ENCODE measurements around the gene SLC16A13. TPM values are rescaled to one million over a fixed set of nuclear protein-coding genes. Genes with fewer than 3 reads are reported as not detected.

The SLC16A13 gene
- total RNA-seq, 4 donors from 2014 or later: 1.2 to 6.7 (median 4.1) TPM

DNA sequence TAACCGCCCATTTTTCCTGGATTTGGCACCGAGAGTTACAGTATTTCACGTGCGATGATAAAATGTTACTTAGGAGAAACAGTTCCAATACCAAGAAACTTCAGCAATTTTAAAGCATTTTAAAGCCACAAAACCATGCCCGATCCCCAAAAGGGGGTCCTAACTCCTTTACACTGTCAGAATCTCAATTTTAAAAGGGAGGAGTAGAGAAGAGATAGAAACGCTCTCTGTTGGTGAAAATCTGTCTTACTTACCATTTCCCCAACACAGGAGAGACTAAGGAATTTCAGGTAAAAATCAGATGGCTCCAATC, 23.9 kb upstream of the SLC16A13 start:
- H3K27ac ChIP-seq: peak overlapping the region; percentile 92 to 98 (median 94)
- 1% methylated on average over 6 of the region's 6 CpGs for WGBS, 2 donors
- intact Hi-C loops (cut with DNase I): no loop called here
- peaks cover 35 to 37% of the 10 kb centered on the region in 2 donors for H3K4me1 ChIP-seq
- no peaks in the 10 kb centered on the region for H3K36me3 ChIP-seq
- no peaks in the 10 kb centered on the region for H3K27me3 ChIP-seq
- H3K9me3 ChIP-seq: no peaks in the 10 kb centered on the region
- no peak for DNase-seq
- TF ChIP-seq POLR2A (IDR thresholded peaks at IDR 0.05): no peak
- TF ChIP-seq, protein P1, sequence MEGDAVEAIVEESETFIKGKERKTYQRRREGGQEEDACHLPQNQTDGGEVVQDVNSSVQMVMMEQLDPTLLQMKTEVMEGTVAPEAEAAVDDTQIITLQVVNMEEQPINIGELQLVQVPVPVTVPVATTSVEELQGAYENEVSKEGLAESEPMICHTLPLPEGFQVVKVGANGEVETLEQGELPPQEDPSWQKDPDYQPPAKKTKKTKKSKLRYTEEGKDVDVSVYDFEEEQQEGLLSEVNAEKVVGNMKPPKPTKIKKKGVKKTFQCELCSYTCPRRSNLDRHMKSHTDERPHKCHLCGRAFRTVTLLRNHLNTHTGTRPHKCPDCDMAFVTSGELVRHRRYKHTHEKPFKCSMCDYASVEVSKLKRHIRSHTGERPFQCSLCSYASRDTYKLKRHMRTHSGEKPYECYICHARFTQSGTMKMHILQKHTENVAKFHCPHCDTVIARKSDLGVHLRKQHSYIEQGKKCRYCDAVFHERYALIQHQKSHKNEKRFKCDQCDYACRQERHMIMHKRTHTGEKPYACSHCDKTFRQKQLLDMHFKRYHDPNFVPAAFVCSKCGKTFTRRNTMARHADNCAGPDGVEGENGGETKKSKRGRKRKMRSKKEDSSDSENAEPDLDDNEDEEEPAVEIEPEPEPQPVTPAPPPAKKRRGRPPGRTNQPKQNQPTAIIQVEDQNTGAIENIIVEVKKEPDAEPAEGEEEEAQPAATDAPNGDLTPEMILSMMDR (IDR thresholded peaks at IDR 0.05): no peak
- peak overlapping the region; percentile 70 to 98 (median 73) for H3K4me3 ChIP-seq (replicated peaks in 1 of 3)

DNA sequence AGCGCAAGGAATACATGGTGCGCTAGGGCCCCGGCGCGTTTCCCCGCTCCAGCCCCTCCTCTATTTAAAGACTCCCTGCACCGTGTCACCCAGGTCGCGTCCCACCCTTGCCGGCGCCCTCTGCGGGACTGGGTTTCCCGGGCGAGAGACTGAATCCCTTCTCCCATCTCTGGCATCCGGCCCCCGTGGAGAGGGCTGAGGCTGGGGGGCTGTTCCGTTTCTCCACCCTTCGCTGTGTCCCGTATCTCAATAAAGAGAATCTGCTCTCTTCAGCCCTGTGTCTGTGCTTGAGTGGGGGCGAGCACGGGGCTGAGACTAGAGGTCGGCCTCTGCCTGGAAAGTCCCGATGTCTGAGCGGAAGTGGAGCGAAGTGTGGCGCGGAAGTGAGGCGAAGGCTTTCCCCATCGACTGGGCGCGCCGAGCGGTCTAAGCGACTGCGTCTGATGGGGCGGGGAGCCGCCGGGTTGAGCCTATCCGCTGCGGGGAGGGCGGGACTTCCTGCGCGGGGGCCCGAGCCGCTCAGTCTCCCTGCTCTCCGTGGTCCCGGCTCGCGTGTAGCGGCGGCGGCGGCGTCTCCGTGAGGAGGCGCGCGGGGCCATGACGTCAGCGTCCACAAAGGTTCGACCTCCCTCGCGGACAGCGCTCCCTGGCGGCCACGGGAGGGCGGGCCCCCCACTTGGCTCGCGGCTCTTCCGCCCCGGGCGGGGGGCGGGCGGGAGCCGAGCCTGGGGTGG, 21.4 kb upstream of the SLC16A13 start:
- TF ChIP-seq, protein P1 (IDR thresholded peaks at IDR 0.05): peak; percentile 32 to 92 (median 72)
- peak in 1 of 2 donors; percentile 76 for TF ChIP-seq POLR2A (IDR thresholded peaks at IDR 0.05)
- WGBS, 2 donors: 1 to 9% methylated on average over 11 to 19 of the region's 75 CpGs
- H3K27ac ChIP-seq: peak overlapping the region; percentile 92 to 98 (median 94)
- peaks cover 35 to 49% of the 10 kb centered on the region in 2 donors for H3K4me1 ChIP-seq
- H3K4me3 ChIP-seq (replicated peaks in 1 of 3): peak overlapping the region in 2 of 3 donors; percentile 55 to 73
- intact Hi-C loops (cut with DNase I): no loop called here
- H3K36me3 ChIP-seq: no peaks in the 10 kb centered on the region
- peak; percentile 99 for DNase-seq
- H3K27me3 ChIP-seq: no peaks in the 10 kb centered on the region
- H3K9me3 ChIP-seq: no peaks in the 10 kb centered on the region

DNA sequence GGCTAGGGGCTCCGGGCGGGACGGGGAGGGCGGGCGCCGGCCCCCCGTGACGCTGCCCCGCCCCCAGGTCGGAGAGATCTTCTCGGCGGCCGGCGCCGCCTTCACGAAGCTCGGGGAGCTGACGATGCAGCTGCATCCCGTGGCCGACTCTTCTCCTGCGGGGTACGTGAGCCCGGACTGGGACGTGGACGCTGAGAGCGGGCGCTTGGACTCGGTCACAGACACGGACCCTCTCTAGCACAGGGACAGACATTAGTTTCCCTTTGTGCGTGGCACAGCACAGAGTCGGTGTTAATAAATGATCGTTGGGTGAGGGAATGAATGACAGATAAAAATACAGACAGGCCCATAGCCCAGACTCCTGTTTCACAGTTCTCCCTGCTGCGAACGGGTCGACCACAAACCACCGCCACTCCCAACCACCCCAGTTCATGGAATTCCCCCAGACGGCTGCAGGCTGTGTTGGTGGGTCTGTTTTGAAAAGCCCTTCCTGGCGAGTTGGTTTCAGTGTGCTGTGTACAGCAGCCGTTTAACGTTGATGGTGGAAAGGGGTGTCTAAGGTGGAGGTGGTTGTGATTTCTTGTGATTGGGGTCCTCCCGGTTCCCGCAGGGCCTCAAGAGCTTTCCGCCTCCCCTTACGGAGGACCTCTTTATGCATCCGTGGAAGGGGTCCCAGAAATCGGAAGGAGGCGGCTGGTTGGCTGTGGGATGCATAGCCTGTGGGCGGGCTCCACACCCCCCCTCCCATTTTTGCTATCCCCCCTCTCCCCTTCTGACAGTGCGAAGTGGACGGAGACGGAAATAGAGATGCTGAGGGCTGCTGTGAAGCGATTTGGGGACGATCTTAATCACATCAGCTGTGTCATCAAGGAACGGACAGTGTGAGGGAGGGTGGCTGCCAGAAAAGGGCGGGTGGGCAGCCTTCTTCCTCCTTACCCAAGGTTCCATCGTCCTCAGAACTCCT, 20.5 kb upstream of the SLC16A13 start:
- Histone ChIP-seq H3K9me3 (no peaks in the 10 kb centered on the region), H3K36me3 (no peaks in the 10 kb centered on the region), H3K27me3 (no peaks in the 10 kb centered on the region), H3K27ac (peak overlapping the region; percentile 92 to 98 (median 94)), H3K4me1 (peaks cover 35 to 52% of the 10 kb centered on the region in 2 donors), H3K4me3 (replicated peaks in 1 of 3) (peak overlapping the region in 2 of 3 donors; percentile 5 to 73)
- no peak for DNase-seq
- 30 to 38% methylated on average over 25 to 33 of the region's 56 CpGs for WGBS, 2 donors
- TF ChIP-seq, protein P1 (IDR thresholded peaks at IDR 0.05): no peak
- peak in 1 of 2 donors; percentile 56 for TF ChIP-seq POLR2A (IDR thresholded peaks at IDR 0.05)
- intact Hi-C loops (cut with DNase I): no loop called here

DNA sequence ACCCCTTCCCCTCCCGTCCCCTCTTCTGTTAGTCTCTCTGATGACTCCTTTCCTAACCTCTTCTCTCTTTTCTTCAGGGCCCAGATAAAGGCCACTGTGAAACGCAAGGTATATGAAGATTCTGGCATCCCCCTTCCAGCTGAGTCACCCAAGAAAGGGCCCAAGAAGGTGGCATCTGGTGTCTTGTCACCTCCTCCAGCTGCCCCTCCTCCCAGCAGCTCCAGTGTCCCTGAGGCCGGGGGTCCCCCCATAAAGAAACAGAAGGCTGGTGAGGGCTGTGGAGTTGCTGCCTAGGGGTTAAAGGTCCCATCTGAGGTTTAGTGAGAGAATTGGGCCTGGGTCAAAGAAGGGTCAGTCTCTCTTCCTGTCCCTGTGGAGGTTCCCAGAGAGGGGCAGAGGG, 19.4 kb upstream of the SLC16A13 start:
- Histone ChIP-seq H3K4me3 (replicated peaks in 1 of 3) (no peak overlapping the region), H3K9me3 (no peaks in the 10 kb centered on the region), H3K27me3 (no peaks in the 10 kb centered on the region), H3K4me1 (peaks cover 24 to 52% of the 10 kb centered on the region in 2 donors), H3K27ac (peak overlapping the region in 2 of 3 donors; percentile 27 to 98), H3K36me3 (no peaks in the 10 kb centered on the region)
- 91 to 93% methylated on average over 3 of the region's 3 CpGs for WGBS, 2 donors
- TF ChIP-seq, protein P1 (IDR thresholded peaks at IDR 0.05): no peak
- intact Hi-C loops (cut with DNase I): no loop called here
- DNase-seq: no peak

All from thyroid gland (tissue), 4 donors.